GM19023 (cell line): ENCODE results near the gene SH3TC2.
"Not testable (repeated sequence)": the region's sequence is repeated elsewhere in the genome, so short reads cannot be mapped to it uniquely, and the experiment has no call there.

ENCODE experiments used
- ATAC-seq: cut with Tn5 transposase; IDR thresholded peaks from one replicate; pipeline ENCODE4 v1.9.1; 2021; ENCODE audit warnings: mild to moderate bottlenecking, moderate library complexity; ENCODE audit not compliant: unreplicated experiment

Gene SH3TC2

GRCh38 chr5:149063017-149063687 is at the start of gene SH3TC2:
Gene SH3TC2 (minus strand): TSS chr5:149063062. CDS start chr5:149063022, 40 bp downstream.
- no peak for ATAC-seq

- no peak for ATAC-seq
Observed at GRCh38 chr5:149110406-149110805, 47.5 kb upstream of the SH3TC2 start.

- no peak for ATAC-seq
Observed at GRCh38 chr5:149108651-149109280, 45.9 kb upstream of the SH3TC2 start.

GRCh38 chr5:149100331-149100730 is 37.5 kb upstream of the SH3TC2 start:
- no peak for ATAC-seq

- ATAC-seq, result no peak
Observed at GRCh38 chr5:149099920-149100319, 37.1 kb upstream of the SH3TC2 start.

GRCh38 chr5:149094996-149095395 is 32.1 kb upstream of the SH3TC2 start:
- no peak for ATAC-seq

- ATAC-seq, result no peak
Observed at GRCh38 chr5:149093625-149094024, 30.8 kb upstream of the SH3TC2 start.

- ATAC-seq, result no peak
Observed at GRCh38 chr5:149089796-149090195, 26.9 kb upstream of the SH3TC2 start.

- no peak for ATAC-seq
Observed at GRCh38 chr5:149088686-149089085, 25.8 kb upstream of the SH3TC2 start.

- ATAC-seq, result no peak
Observed at GRCh38 chr5:149083846-149084245, 21.0 kb upstream of the SH3TC2 start.

GRCh38 chr5:149082271-149082670 is 19.4 kb upstream of the SH3TC2 start:
- no peak for ATAC-seq

- no peak for ATAC-seq
Observed at GRCh38 chr5:149080294-149080693, 17.4 kb upstream of the SH3TC2 start.

- no peak for ATAC-seq
Observed at GRCh38 chr5:149079883-149080282, 17.0 kb upstream of the SH3TC2 start.

- ATAC-seq, result not testable (repeated sequence)
Observed at GRCh38 chr5:149074071-149074470, 11.2 kb upstream of the SH3TC2 start.

- ATAC-seq, result no peak
Observed at GRCh38 chr5:149073213-149073612, 10.4 kb upstream of the SH3TC2 start.

GRCh38 chr5:149072791-149073190 is 9.9 kb upstream of the SH3TC2 start:
- ATAC-seq, result no peak

GRCh38 chr5:149072376-149072775 is 9.5 kb upstream of the SH3TC2 start:
- no peak for ATAC-seq

GRCh38 chr5:149071756-149072155 is 8.9 kb upstream of the SH3TC2 start:
- ATAC-seq, result no peak

GRCh38 chr5:149071216-149071615 is 8.4 kb upstream of the SH3TC2 start:
- no peak for ATAC-seq

GRCh38 chr5:149069711-149070110 is 6.8 kb upstream of the SH3TC2 start:
- no peak for ATAC-seq

- no peak for ATAC-seq
Observed at GRCh38 chr5:149063896-149064478, 1.1 kb upstream of the SH3TC2 start.

- no peak for ATAC-seq
Observed at GRCh38 chr5:149062371-149063016, 368 bp downstream of the SH3TC2 start.
